ENCODE measurements around the gene PRR3.

DNA sequence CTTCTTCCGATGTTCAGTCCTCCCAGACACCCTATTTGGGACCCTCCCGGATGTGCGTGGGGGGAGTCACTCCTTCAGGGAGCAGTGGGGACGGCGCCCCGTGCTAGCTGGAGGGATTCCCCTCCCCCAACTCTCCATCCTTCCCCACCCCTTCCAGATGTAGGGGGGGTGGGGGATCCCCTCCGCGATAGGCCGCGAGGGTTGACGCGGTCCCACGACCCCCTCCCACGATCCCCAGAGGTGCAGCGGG is 1.4 kb upstream of the PRR3 start:
- TF ChIP-seq, protein P1, sequence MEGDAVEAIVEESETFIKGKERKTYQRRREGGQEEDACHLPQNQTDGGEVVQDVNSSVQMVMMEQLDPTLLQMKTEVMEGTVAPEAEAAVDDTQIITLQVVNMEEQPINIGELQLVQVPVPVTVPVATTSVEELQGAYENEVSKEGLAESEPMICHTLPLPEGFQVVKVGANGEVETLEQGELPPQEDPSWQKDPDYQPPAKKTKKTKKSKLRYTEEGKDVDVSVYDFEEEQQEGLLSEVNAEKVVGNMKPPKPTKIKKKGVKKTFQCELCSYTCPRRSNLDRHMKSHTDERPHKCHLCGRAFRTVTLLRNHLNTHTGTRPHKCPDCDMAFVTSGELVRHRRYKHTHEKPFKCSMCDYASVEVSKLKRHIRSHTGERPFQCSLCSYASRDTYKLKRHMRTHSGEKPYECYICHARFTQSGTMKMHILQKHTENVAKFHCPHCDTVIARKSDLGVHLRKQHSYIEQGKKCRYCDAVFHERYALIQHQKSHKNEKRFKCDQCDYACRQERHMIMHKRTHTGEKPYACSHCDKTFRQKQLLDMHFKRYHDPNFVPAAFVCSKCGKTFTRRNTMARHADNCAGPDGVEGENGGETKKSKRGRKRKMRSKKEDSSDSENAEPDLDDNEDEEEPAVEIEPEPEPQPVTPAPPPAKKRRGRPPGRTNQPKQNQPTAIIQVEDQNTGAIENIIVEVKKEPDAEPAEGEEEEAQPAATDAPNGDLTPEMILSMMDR (IDR thresholded peaks at IDR 0.05; ENCODE audit: insufficient read depth, low read length), result no peak
- no peak for TF ChIP-seq POLR2AphosphoS5 (IDR thresholded peaks at IDR 0.05; ENCODE audit: low read depth)

Measured in HL-60 (cell line).